NCI-H524 treated with DMSO at 0.1 percent for 48 hours (cell line): ENCODE data around the gene SIPA1L3.

Experiments used
- DNase-seq: peaks from one replicate; lab custom pipeline; 2025; lab: John Stamatoyannopoulos, UW

SIPA1L3 gene

DNA sequence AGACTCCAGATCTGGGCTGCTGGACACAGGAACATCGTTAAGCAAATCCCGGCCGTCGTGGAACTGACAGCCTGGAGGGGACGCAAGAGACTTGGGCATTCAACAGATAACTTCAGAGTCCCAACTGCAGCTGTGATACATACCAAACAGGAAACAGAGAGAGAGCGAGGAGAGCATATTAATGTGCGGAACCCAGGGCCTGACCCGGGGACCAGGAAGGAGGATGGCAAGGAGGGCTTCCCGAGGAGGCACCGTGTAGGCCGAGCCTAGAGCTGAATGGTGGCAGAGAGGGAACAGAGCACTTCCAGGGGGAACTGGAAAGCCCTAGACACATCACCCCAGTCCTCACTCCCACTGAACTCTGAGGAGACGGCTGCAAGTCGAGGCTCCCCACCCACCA, 68.1 kb downstream of the SIPA1L3 start:
- DNase-seq = no peak

DNA sequence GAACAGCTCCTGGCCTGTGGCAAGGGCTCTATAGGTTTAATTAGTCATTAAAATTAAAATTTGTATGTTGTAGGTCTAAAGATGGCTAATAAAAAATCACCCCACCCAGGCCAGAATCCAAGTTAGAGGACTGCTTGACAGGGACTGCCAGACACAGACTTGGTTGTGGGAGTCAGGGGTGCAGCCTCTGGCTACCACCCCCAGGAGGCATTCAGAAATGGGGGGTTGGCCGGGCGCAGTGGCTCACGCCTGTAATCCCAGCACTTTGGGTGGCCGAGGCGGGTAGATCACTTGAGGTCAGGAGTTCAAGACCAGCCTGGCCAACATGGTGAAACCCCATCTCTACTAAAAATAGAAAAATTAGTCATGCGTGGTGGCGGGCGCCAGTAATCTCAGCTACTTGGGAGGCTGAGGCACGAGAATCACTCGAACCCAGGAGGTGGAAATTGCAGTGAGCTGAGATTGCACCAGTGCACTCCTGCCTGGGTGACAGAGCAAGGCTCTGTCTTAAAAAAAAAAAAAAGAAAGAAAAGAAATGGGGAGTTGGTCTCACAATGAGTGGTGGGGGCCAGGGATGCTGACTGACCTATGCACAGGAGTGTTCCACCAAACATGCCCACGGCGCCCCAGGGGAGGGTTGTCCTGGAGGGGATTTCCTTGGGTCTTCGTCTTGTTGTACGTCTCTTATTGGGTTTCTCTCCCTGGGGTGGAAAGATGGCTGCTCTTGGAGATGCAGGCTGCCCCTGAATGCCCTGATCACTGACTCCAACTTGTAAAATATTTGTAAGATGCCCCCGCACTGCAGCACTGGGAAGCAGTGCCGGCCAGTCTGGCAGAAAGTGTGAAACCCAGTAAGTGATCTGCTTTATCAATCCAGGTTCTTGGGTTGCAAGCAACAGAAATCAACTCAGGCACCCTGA, 68.8 kb downstream of the SIPA1L3 start:
- DNase-seq = no peak

GRCh38 chr19:37977391-37977790, 70.4 kb downstream of the SIPA1L3 start:
- DNase-seq = no peak

- no peak for DNase-seq
These were observed 71.0 kb downstream of the SIPA1L3 start for GRCh38 chr19:37977992-37978391.

- DNase-seq = no peak
These were observed 72.6 kb downstream of the SIPA1L3 start for GRCh38 chr19:37979547-37980082.

GRCh38 chr19:37980419-37981170, 73.6 kb downstream of the SIPA1L3 start:
- DNase-seq = no peak

- DNase-seq = no peak
These were observed 74.9 kb downstream of the SIPA1L3 start for GRCh38 chr19:37981785-37982475.

- DNase-seq = no peak
These were observed 75.6 kb downstream of the SIPA1L3 start for GRCh38 chr19:37982655-37983054.

DNA sequence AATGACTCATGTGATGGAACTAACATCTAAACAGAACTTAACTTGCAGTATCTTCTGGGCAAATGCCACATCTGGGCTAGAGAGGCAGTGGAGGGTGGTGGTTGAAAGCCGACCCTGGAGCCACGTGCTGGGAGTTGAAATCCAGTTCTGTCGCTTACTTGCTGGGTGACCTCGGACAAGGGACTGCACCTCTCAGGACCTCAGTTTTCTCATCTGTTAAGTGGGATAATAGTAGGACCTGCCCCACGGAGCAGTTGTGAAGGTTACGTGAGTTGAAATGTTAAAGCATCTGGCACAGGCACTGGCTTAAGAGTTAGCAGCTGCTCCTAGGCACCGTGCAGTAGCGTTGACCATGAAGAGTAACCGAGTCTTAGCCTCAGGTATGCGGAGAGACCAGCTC, 76.1 kb downstream of the SIPA1L3 start:
- DNase-seq = no peak

- DNase-seq = no peak
These were observed 76.9 kb downstream of the SIPA1L3 start for GRCh38 chr19:37983916-37984315.

DNA sequence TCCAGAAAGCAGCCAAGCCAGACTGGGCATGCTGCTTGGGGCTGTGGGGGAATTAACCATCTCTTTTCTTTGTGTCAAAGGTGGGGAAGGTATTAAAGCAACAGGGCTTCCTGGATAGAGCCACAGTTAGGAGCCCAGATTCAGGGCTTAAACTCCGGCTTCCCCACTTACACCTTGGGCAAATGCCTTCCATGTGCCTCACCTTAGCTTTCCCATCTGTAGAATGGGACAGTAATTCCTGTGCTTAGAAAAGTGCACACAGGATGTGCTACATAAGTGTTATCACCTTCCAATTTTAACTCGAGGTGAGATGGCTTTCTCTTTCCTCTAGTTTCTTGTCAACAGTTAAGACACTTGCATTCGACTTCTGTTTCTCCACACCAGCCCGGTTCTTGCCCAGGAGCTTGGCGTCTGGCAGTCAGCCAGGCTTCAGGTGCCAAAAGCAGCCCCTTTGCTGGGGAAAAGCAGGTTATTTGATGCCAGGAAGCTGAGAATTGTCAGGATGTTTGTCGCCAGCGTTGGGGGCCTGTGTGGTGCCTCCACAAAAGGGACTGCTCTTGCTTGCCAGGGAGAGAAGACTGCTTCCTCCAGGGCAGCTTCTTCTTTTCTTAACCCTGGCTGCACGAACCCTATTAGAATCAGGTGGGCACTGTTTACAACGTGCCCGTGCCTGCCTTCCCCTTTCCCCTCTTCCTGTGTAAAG, 79.2 kb downstream of the SIPA1L3 start:
- no peak for DNase-seq

DNA sequence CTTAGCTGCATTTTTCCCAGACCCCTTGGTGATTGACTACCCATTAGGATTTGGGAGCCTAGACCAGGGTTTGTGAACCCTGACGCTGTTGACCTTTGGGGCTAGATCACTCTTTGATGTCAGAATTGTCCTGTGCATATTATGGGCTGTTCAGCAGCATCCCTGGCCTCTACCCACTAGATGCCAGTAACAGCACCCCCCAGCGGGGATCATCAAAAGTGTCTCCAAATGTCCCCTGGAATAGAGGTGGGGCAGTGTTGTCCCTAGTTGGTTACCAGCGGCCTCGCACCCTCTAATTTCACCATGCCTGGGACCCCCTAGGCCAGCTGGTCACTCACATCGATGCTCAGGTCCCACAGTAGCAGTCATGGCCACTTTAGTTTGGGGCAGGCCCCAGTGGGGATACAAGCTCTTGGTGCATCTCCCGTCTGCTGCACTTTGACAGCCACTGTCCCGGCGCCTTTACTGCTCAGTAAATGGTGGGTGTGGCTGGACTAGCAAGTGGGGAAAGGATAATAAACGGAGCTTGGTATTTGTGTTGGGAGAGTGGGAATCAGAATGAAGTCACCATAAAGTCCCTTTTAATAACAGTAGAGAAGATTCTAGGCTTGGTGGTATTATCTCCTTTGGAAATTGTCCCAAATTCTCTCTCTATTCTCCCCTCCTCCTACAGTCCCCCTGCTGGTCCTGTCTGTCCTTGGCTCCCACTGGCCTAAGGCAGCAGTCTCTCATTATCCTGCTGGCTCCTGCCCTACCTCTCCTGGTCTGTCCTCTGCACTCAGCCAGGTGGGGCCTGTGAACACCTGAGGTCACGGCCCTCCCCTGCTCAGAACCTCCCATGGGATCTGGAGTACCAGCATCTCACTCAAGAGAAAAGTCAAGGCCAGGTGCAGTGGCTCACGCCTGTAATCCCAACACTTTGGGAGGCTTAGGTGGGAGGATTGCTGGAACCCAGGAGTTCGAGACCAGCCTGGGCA, 80.6 kb downstream of the SIPA1L3 start:
- DNase-seq = no peak

DNA sequence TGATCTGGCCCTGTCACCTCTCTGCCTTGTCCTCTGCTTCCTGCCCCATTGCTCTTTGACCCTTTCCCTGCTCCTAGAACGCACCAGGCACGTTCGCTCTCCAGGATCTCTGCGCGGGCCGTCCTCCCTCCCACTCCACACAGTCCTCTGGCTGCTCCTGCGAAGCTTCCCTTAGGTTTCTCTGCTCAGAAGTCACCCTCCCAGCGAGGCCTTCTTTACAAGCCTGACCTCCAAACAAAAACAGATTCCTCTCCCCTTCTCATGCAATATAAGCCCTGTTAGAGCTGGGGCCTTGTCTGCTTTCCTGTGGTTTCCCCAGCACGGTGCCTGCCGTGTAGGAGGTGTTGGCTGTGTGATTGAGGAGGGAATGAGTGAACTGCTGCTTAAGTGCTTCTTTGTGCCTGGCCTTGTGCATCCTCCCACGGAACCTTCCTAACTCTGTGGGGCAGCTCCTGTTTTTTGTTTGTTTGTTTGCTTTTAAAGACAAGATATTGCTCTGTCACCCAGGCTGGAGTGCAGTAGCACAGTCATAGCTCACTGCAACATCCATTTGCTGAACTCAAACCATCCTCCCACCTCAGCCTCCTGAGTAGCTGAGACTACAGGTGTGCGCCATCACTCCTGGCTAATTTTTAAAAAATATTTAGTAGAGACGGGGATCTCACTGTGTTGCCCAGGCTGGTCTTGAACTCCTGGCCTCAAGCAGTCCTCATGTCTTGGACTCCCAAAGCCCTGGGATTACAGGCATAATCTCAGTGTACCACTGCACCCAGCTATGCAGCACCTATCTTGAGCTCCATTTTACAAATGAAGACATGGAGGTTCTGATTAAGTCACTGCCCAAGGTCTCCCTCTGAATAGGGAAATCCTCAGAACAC, 82.0 kb downstream of the SIPA1L3 start:
- no peak for DNase-seq

DNA sequence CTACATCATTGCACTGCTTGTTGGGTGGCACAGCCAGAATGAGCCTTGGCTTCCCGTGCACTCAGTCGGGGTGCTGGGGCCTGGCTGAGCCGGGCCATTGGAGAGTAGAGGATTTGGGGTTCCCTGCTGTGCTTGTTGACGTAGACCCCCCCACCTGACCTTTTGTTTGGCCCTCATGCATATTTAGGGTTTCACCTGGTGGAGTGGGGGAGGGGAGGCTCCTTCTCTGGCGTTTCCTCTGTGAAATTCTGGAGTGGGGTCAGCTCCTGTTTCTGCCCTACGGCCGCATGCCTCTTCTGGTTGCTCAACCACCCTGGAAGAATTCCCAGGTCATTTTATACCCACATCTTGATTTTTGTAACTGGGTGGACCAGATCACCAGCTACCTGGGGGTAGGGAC, 82.8 kb downstream of the SIPA1L3 start:
- DNase-seq = no peak

DNA sequence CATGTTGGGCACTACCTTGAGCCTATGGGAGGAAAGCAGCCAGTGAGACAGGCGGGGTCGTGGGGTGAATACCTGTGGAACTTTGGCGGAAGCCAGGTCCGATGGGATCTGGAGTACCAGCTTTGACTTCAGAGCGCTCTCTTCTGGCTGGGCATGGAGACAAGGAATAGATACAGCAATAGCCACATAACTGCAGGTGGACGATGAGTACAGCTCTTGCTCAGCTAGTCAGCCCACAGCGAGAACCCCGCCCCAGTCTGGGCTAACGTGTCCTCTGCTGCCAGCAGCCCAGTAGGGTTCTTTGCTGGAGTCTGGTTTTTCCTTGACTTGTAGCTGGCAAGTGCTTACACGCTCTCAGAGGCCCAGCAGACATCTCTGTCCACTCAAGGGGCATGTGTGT, 83.4 kb downstream of the SIPA1L3 start:
- DNase-seq = no peak

- DNase-seq = no peak
These were observed 84.3 kb downstream of the SIPA1L3 start for GRCh38 chr19:37991176-37991835.

GRCh38 chr19:37991841-37992248, 84.8 kb downstream of the SIPA1L3 start:
- DNase-seq = no peak

DNA sequence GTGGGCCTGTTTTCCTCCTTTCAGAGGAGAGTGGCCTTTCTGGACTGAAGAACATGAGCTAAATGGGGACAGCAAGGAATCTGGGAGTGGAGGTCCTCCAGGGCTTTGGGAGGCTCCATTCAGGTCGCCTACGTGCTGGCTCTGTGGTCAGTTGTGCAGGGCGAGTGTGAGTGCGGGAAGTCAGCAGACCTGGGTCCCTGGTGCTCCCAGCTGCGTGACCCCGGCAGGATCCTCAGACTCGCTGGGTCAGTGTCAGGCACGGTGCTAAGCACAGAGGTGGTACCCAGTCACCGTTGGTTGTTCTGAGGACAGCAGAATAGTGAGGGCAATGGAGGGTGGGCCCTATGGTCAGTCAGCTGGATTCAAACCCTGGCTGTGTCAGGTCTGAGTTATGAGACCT, 85.8 kb downstream of the SIPA1L3 start:
- DNase-seq = no peak

GRCh38 chr19:37994823-37995130, 87.8 kb downstream of the SIPA1L3 start:
- DNase-seq = no peak
